ENCODE data around the gene CLMP.
"Not testable (repeated sequence)": the region's sequence is repeated elsewhere in the genome, so short reads cannot be mapped to it uniquely, and the experiment has no call there.

Gene CLMP

GRCh38 chr11:123159183-123159857 is 35.7 kb downstream of the CLMP start:
- FAIRE-seq (no peak), DNase-seq (ENCODE audit: insufficient read length, low spot score) (no peak)
- no peak for TF ChIP-seq POLR2A (IDR thresholded peaks at IDR 0.05; ENCODE audit: low read depth, low read length)

GRCh38 chr11:123158033-123159003 is 36.7 kb downstream of the CLMP start:
- no peak for TF ChIP-seq POLR2A (IDR thresholded peaks at IDR 0.05; ENCODE audit: low read depth, low read length)
- DNase-seq (ENCODE audit: insufficient read length, low spot score) (no peak), FAIRE-seq (no peak)

GRCh38 chr11:123152951-123153350 is 42.1 kb downstream of the CLMP start:
- DNase-seq (ENCODE audit: insufficient read length, low spot score) (no peak), FAIRE-seq (no peak)
- TF ChIP-seq POLR2A (IDR thresholded peaks at IDR 0.05; ENCODE audit: low read depth, low read length) = no peak

GRCh38 chr11:123152346-123152745 is 42.7 kb downstream of the CLMP start:
- not testable (repeated sequence) for FAIRE-seq; DNase-seq (ENCODE audit: insufficient read length, low spot score)

GRCh38 chr11:123151796-123152195 is 43.3 kb downstream of the CLMP start:
- no peak for FAIRE-seq
- DNase-seq (ENCODE audit: insufficient read length, low spot score) = no peak

GRCh38 chr11:123151366-123151765 is 43.7 kb downstream of the CLMP start:
- TF ChIP-seq POLR2A (IDR thresholded peaks at IDR 0.05; ENCODE audit: low read depth, low read length) = no peak
- no peak for FAIRE-seq
- DNase-seq (ENCODE audit: insufficient read length, low spot score) = no peak

More at GRCh38 chr11:123151796-123152195, 43.3 kb downstream of the CLMP start:
- TF ChIP-seq POLR2A (IDR thresholded peaks at IDR 0.05; ENCODE audit: low read depth, low read length) = no peak

GRCh38 chr11:123150882-123151281 is 44.2 kb downstream of the CLMP start:
- TF ChIP-seq POLR2A (IDR thresholded peaks at IDR 0.05; ENCODE audit: low read depth, low read length) = no peak
- DNase-seq (ENCODE audit: insufficient read length, low spot score) (no peak), FAIRE-seq (no peak)

- DNase-seq (ENCODE audit: insufficient read length, low spot score) = no peak
- no peak for TF ChIP-seq POLR2A (IDR thresholded peaks at IDR 0.05; ENCODE audit: low read depth, low read length)
- FAIRE-seq = no peak
These were observed 46.1 kb downstream of the CLMP start for GRCh38 chr11:123148965-123149364.

- FAIRE-seq (no peak), DNase-seq (ENCODE audit: insufficient read length, low spot score) (no peak)
- TF ChIP-seq POLR2A (IDR thresholded peaks at IDR 0.05; ENCODE audit: low read depth, low read length) = no peak
These were observed 49.4 kb downstream of the CLMP start for GRCh38 chr11:123145661-123146060.

GRCh38 chr11:123145220-123145619 is 49.8 kb downstream of the CLMP start:
- FAIRE-seq (peak; percentile 86), DNase-seq (ENCODE audit: insufficient read length, low spot score) (peak; percentile 64)
- TF ChIP-seq POLR2A (IDR thresholded peaks at IDR 0.05; ENCODE audit: low read depth, low read length) = no peak

- no peak for FAIRE-seq
- TF ChIP-seq POLR2A (IDR thresholded peaks at IDR 0.05; ENCODE audit: low read depth, low read length) = no peak
- no peak for DNase-seq (ENCODE audit: insufficient read length, low spot score)
These were observed 50.3 kb downstream of the CLMP start for GRCh38 chr11:123144707-123145106.

- DNase-seq (ENCODE audit: insufficient read length, low spot score) = no peak
- no peak for TF ChIP-seq POLR2A (IDR thresholded peaks at IDR 0.05; ENCODE audit: low read depth, low read length)
- no peak for FAIRE-seq
These were observed 51.1 kb downstream of the CLMP start for GRCh38 chr11:123143921-123144320.

- DNase-seq (ENCODE audit: insufficient read length, low spot score) = no peak
- FAIRE-seq = no peak
- TF ChIP-seq POLR2A (IDR thresholded peaks at IDR 0.05; ENCODE audit: low read depth, low read length) = no peak
These were observed 51.6 kb downstream of the CLMP start for GRCh38 chr11:123143476-123143875.

- TF ChIP-seq POLR2A (IDR thresholded peaks at IDR 0.05; ENCODE audit: low read depth, low read length) = no peak
- DNase-seq (ENCODE audit: insufficient read length, low spot score) (no peak), FAIRE-seq (no peak)
These were observed 55.8 kb downstream of the CLMP start for GRCh38 chr11:123139206-123139605.

Data from H54 (cell line).